ENCODE data around the gene CUX1.
"Not testable (repeated sequence)": the region's sequence is repeated elsewhere in the genome, so short reads cannot be mapped to it uniquely, and the experiment has no call there.

The CUX1 gene

GRCh38 chr7:101854084-101854865 is 36.8 kb downstream of the CUX1 start:
- no peak for DNase-seq (ENCODE audit: low read depth)

GRCh38 chr7:101856473-101857357 is 39.3 kb downstream of the CUX1 start:
- DNase-seq (ENCODE audit: low read depth), result peak; percentile 47

- no peak for DNase-seq (ENCODE audit: low read depth)
Observed at GRCh38 chr7:101857358-101857811, 40.0 kb downstream of the CUX1 start.

GRCh38 chr7:101858437-101859385 is 41.3 kb downstream of the CUX1 start:
- DNase-seq (ENCODE audit: low read depth), result no peak

GRCh38 chr7:101859411-101860106 is 42.1 kb downstream of the CUX1 start:
- no peak for DNase-seq (ENCODE audit: low read depth)

GRCh38 chr7:101860316-101861217 is 43.1 kb downstream of the CUX1 start:
- no peak for DNase-seq (ENCODE audit: low read depth)

GRCh38 chr7:101861218-101861775 is 43.9 kb downstream of the CUX1 start:
- no peak for DNase-seq (ENCODE audit: low read depth)

GRCh38 chr7:101862280-101863220 is 45.1 kb downstream of the CUX1 start:
- no peak for DNase-seq (ENCODE audit: low read depth)

- no peak for DNase-seq (ENCODE audit: low read depth)
Observed at GRCh38 chr7:101863598-101863997, 46.2 kb downstream of the CUX1 start.

GRCh38 chr7:101864039-101864438 is 46.6 kb downstream of the CUX1 start:
- DNase-seq (ENCODE audit: low read depth), result no peak

GRCh38 chr7:101865031-101865430 is 47.6 kb downstream of the CUX1 start:
- no peak for DNase-seq (ENCODE audit: low read depth)

GRCh38 chr7:101865455-101865854 is 48.0 kb downstream of the CUX1 start:
- no peak for DNase-seq (ENCODE audit: low read depth)

- no peak for DNase-seq (ENCODE audit: low read depth)
Observed at GRCh38 chr7:101866328-101866727, 48.9 kb downstream of the CUX1 start.

- no peak for DNase-seq (ENCODE audit: low read depth)
Observed at GRCh38 chr7:101867265-101867664, 49.8 kb downstream of the CUX1 start.

- DNase-seq (ENCODE audit: low read depth), result not testable (repeated sequence)
Observed at GRCh38 chr7:101867681-101868080, 50.3 kb downstream of the CUX1 start.

- no peak for DNase-seq (ENCODE audit: low read depth)
Observed at GRCh38 chr7:101868191-101868950, 50.9 kb downstream of the CUX1 start.

GRCh38 chr7:101869026-101869900 is 51.8 kb downstream of the CUX1 start:
- no peak for DNase-seq (ENCODE audit: low read depth)
